GM12878 (cell line): ENCODE data around the gene TMEM212. TPM values are rescaled to one million over a fixed set of nuclear protein-coding genes. Genes with fewer than 3 reads are reported as not detected.
A peak's percentile ranks its signal among the peaks of the same experiment; 100 is the strongest.

Experiments
- ASH2L ChIP-seq: fragments of 300-600, 200-600 bp; sonication (generic); IDR thresholded peaks from 2 replicates; pipeline ENCODE4 v1.6.1; 2017; ENCODE audit warnings: low read depth, mild to moderate bottlenecking, borderline replicate concordance
- BCLAF1 ChIP-seq: fragments of 450-650 bp; IDR thresholded peaks from 2 replicates; pipeline ENCODE4 v1.6.1; 2017; ENCODE audit warnings: antibody characterized with exemption, mild to moderate bottlenecking, moderate library complexity
- BHLHE40 ChIP-seq, 2 experiments: fragments of 450-650 bp in 1 of 2; IDR thresholded peaks; 2 replicates each; pipeline ENCODE4 v1.6.1; 2011 to 2017; ENCODE audit warnings: low read depth in 2 of 2, borderline replicate concordance in 1 of 2, improper control_type of control experiment in 1 of 2, low read length in 1 of 2, mild to moderate bottlenecking in 1 of 2
- CHD1 ChIP-seq: IDR thresholded peaks from 2 replicates; pipeline ENCODE4 v1.6.1; 2012; ENCODE audit warnings: low read depth, low read length, improper control_type of control experiment
- EGR1 ChIP-seq, 2 experiments: IDR thresholded peaks; 1 replicate in 1 of 2; 2 replicates in 1 of 2; pipeline ENCODE4 v1.6.1; 2011 to 2012; ENCODE audit warnings: low read depth in 2 of 2, low read length in 2 of 2, borderline replicate concordance in 1 of 2, mild to moderate bottlenecking in 1 of 2, moderate library complexity in 1 of 2
- ELK1 ChIP-seq: IDR thresholded peaks from 2 replicates; pipeline ENCODE4 v1.6.1; 2012; ENCODE audit warnings: low read depth, low read length, improper control_type of control experiment
- GABPA ChIP-seq: IDR thresholded peaks from 2 replicates; pipeline ENCODE4 v1.6.1; 2014; ENCODE audit warnings: antibody characterized with exemption, low read depth, mild to moderate bottlenecking, inconsistent platforms
- JUNB ChIP-seq: IDR thresholded peaks from 2 replicates; pipeline ENCODE4 v1.6.1; 2016; ENCODE audit warnings: antibody characterized with exemption, mild to moderate bottlenecking
- KDM1A ChIP-seq: fragments of 200-600 bp; sonication (generic); IDR thresholded peaks from 2 replicates; pipeline ENCODE4 v1.6.1; 2016; ENCODE audit warnings: borderline replicate concordance
- MAX ChIP-seq: IDR thresholded peaks from 2 replicates; pipeline ENCODE4 v1.6.1; 2012; ENCODE audit warnings: low read depth, low read length, improper control_type of control experiment
- NFXL1 ChIP-seq: fragments of 450-650 bp; IDR thresholded peaks from 2 replicates; pipeline ENCODE4 v1.6.1; 2017; ENCODE audit warnings: antibody characterized with exemption, mild to moderate bottlenecking, borderline replicate concordance
- NFYB ChIP-seq: IDR thresholded peaks from 2 replicates; pipeline ENCODE4 v1.6.1; 2011; ENCODE audit warnings: low read depth, mild to moderate bottlenecking, low read length, improper control_type of control experiment, moderate library complexity; ENCODE audit not compliant: insufficient read depth
- NRF1 ChIP-seq: conservative IDR thresholded peaks from 2 replicates; pipeline ENCODE4 v1.6.1; 2011; ENCODE audit warnings: mild to moderate bottlenecking, low read depth, low read length, improper control_type of control experiment
- RBBP5 ChIP-seq: fragments of 200-600 bp; sonication (generic); conservative IDR thresholded peaks from 2 replicates; pipeline ENCODE4 v1.6.1; 2016
- RUNX3 ChIP-seq: IDR thresholded peaks from 2 replicates; pipeline ENCODE4 v1.6.1; 2012; ENCODE audit warnings: low read length, inconsistent platforms
- SKIL ChIP-seq: fragments of 450-650 bp; IDR thresholded peaks from 2 replicates; pipeline ENCODE4 v1.6.1; 2017; ENCODE audit warnings: mild to moderate bottlenecking, low read depth, inconsistent platforms; ENCODE audit not compliant: poor library complexity, severe bottlenecking
- SMC3 ChIP-seq: IDR thresholded peaks from 2 replicates; pipeline ENCODE4 v1.6.1; 2011; ENCODE audit warnings: low read length, improper control_type of control experiment, borderline replicate concordance
- SREBF1 ChIP-seq: IDR thresholded peaks from 2 replicates; pipeline ENCODE4 v1.6.1; 2012; ENCODE audit warnings: mild to moderate bottlenecking, low read length
- ZNF384 ChIP-seq: IDR thresholded peaks from 2 replicates; pipeline ENCODE4 v1.6.1; 2012; ENCODE audit warnings: low read depth, mild to moderate bottlenecking, low read length, improper control_type of control experiment, borderline replicate concordance
- ZNF592 ChIP-seq: fragments of 450-650 bp; IDR thresholded peaks from 2 replicates; pipeline ENCODE4 v1.6.1; 2017; ENCODE audit warnings: mild to moderate bottlenecking, moderate library complexity
- polyA plus RNA-seq, 11 experiments: library from polyadenylated mRNA; depleted of rRNA in 4 of 11; unstranded in 6 of 11; stranded (reverse) in 5 of 11; fragments of >200 nt; fragmentation: Nextera tagmentation in 4 of 11; fragmentation: Illumina TruSeq in 1 of 11; extraction: Ambion mirVana in 4 of 11; extraction: Trizol in 1 of 11; gene quantifications; 1 replicate in 1 of 11; 2 replicates in 10 of 11; pipeline versions ENCODE4 v1.2.1 to v1.2.3, GENCODE V29; 2011 to 2016; ENCODE audit warnings: inconsistent platforms in 2 of 11, missing spikeins in 2 of 11, low read depth in 1 of 11
- total RNA-seq, 4 experiments: library from RNA; depleted of rRNA in 3 of 4; stranded (reverse); fragments of >200 nt in 3 of 4; fragmentation: Illumina TruSeq in 1 of 4; extraction: Trizol in 1 of 4; gene quantifications; 2 replicates each; pipeline versions ENCODE4 v1.2.1 to v1.2.3, GENCODE V29; 2013 to 2021

TMEM212 gene
- total and polyA plus RNA-seq, 10 of the 15 experiments (the other 5 are each of a cell fraction or from before 2014, with no cell fraction given) = not detected

GRCh38 chr3:171796625-171797264 lies 46.4 kb upstream of the TMEM212 start (continued):
- TF ChIP-seq NFXL1 (no peak), SREBF1 (no peak), KDM1A (no peak), SKIL (no peak), SMC3 (no peak), EGR1 (IDR thresholded peaks at IDR 0.05; ENCODE audit: borderline replicate concordance in 1 of 2, low read depth in 2 of 2, low read length in 2 of 2) (no peak), RUNX3 (no peak), GABPA (no peak), ZNF384 (no peak), ELK1 (no peak), ASH2L (no peak), RBBP5 (no peak), NFYB (no peak), JUNB (no peak), MAX (no peak), BCLAF1 (no peak), BHLHE40 (IDR thresholded peaks at IDR 0.05; ENCODE audit: borderline replicate concordance in 1 of 2, low read depth in 2 of 2, low read length in 1 of 2) (peak in 1 of 2 experiments; percentile 45; a peak in 2 of 4 replicates), CHD1 (no peak), NRF1 (no peak), ZNF592 (no peak)
